Tibial nerve (tissue), 4 donors: ENCODE measurements around the gene TGIF2. TPM values are rescaled to one million over a fixed set of nuclear protein-coding genes. Genes with fewer than 3 reads are reported as not detected.
"Not testable (repeated sequence)": the region's sequence is repeated elsewhere in the genome, so short reads cannot be mapped to it uniquely, and the experiment has no call there.

Source experiments
- DNase-seq, 2 donors: peaks; one replicate each; pipeline ENCODE4 v3.0.0-alpha.2; 2019; ENCODE audit warnings: low spot score in 2 of 2
- H3K27ac ChIP-seq, 4 donors: fragments of 200-600 bp; sonication (generic) in 3 of 4; one replicate each; pipeline ENCODE4 v1.5.1; 2017 to 2019; ENCODE audit warnings: mild to moderate bottlenecking in 1 of 4
- H3K27me3 ChIP-seq, 2 donors: fragments of 200-600 bp; sonication (generic) in 1 of 2; one replicate each; pipeline versions ENCODE4 v1.5.1 to v1.6.0; 2017 to 2019
- H3K36me3 ChIP-seq, 3 donors: fragments of 200-600 bp; sonication (generic); one replicate each; pipeline ENCODE4 v1.5.1; 2018 to 2019
- H3K4me1 ChIP-seq, 4 donors: fragments of 200-600 bp; sonication (generic) in 3 of 4; one replicate each; pipeline ENCODE4 v1.5.1; 2017 to 2019
- H3K4me3 ChIP-seq, 4 donors: fragments of 200-600 bp; sonication (generic) in 3 of 4; one replicate each; pipeline ENCODE4 v1.5.1; 2017 to 2019; ENCODE audit warnings: mild to moderate bottlenecking in 1 of 4, moderate library complexity in 1 of 4
- H3K9me3 ChIP-seq, 4 donors: fragments of 200-600 bp; sonication (generic) in 3 of 4; one replicate each; pipeline ENCODE4 v1.5.1; 2017 to 2019
- EP300 ChIP-seq, 2 donors: sonication (generic); formaldehyde crosslinking; IDR thresholded peaks; one replicate each; pipeline ENCODE4 v1.6.1; 2017; ENCODE audit warnings: antibody characterized with exemption in 2 of 2, mild to moderate bottlenecking in 1 of 2
- POLR2A ChIP-seq, 2 donors: fragments of 450-650 bp; IDR thresholded peaks; one replicate each; pipeline ENCODE4 v1.6.1; 2017; ENCODE audit warnings: antibody characterized with exemption in 2 of 2, mild to moderate bottlenecking in 2 of 2, moderate library complexity in 2 of 2
- WGBS, 2 donors: methylation state at CpG; one replicate each; pipeline ENCODE4 v1.1.5; 2018; 5-methylcytosine and 5-hydroxymethylcytosine counted together
- total RNA-seq, 4 donors: library from RNA; depleted of rRNA; stranded (reverse); fragments of >200 nt; gene quantifications; one replicate each; pipeline ENCODE4 v1.1.0, GENCODE V29; 2016
- TF ChIP-seq, protein P1 (sequence below), 5 experiments: fragments of 200-600 bp in 3 of 5; fragments of 450-650 bp in 2 of 5; sonication (generic) in 3 of 5; IDR thresholded peaks; one replicate each; pipeline ENCODE4 v1.5.1; 2016 to 2019; ENCODE audit warnings: antibody characterized with exemption in 5 of 5, mild to moderate bottlenecking in 3 of 5, moderate library complexity in 2 of 5

Gene TGIF2
- total RNA-seq, 4 donors from 2014 or later, result 13.2 to 27.7 (median 19.6) TPM

- DNase-seq, result no peak
- TF ChIP-seq, protein P1, sequence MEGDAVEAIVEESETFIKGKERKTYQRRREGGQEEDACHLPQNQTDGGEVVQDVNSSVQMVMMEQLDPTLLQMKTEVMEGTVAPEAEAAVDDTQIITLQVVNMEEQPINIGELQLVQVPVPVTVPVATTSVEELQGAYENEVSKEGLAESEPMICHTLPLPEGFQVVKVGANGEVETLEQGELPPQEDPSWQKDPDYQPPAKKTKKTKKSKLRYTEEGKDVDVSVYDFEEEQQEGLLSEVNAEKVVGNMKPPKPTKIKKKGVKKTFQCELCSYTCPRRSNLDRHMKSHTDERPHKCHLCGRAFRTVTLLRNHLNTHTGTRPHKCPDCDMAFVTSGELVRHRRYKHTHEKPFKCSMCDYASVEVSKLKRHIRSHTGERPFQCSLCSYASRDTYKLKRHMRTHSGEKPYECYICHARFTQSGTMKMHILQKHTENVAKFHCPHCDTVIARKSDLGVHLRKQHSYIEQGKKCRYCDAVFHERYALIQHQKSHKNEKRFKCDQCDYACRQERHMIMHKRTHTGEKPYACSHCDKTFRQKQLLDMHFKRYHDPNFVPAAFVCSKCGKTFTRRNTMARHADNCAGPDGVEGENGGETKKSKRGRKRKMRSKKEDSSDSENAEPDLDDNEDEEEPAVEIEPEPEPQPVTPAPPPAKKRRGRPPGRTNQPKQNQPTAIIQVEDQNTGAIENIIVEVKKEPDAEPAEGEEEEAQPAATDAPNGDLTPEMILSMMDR (IDR thresholded peaks at IDR 0.05), result no peak
- peak in 1 of 2 donors; percentile 63 for TF ChIP-seq EP300 (IDR thresholded peaks at IDR 0.05)
- H3K27me3 ChIP-seq, result no peaks in the 10 kb centered on the region
- H3K4me3 ChIP-seq, result no peak overlapping the region
- H3K9me3 ChIP-seq, result no peaks in the 10 kb centered on the region
- peaks cover 0 to 40% (median 0%) of the 10 kb centered on the region in 3 donors for H3K36me3 ChIP-seq
- H3K27ac ChIP-seq, result peak overlapping the region; percentile 16 to 69 (median 43)
- WGBS, 2 donors, result 21 to 27% methylated on average over 13 to 14 of the region's 15 CpGs
- peaks cover 0 to 34% (median 3%) of the 10 kb centered on the region in 4 donors for H3K4me1 ChIP-seq
Measured at GRCh38 chr20:36550790-36551299, 22.6 kb upstream of the TGIF2 start.

DNA sequence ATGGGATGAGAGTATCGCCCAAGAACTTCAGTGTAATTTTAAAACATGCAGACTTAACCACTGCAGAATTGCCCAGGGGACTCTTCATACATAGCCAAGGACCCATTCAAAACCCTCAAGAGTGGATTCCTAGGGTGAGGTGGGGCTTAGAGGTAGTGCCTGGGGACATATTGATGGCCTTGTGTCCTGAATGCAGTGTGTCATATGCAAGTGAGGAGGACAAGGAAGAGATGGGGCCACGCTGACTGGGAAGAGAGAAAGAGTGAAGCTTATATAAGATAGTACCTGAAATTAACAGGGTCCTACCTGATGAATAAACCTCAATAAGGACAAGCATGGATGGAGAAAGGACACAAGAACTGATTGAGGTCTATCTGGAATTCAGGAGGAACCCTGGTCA is 18.1 kb upstream of the TGIF2 start:
- 91 to 96% methylated on average over 2 of the region's 2 CpGs for WGBS, 2 donors
- H3K4me3 ChIP-seq, result no peak overlapping the region
- no peaks in the 10 kb centered on the region for H3K27me3 ChIP-seq
- no peak for TF ChIP-seq EP300 (IDR thresholded peaks at IDR 0.05)
- no peaks in the 10 kb centered on the region for H3K36me3 ChIP-seq
- H3K9me3 ChIP-seq, result no peaks in the 10 kb centered on the region
- peaks cover 0 to 19% (median 3%) of the 10 kb centered on the region in 4 donors for H3K4me1 ChIP-seq
- no peak overlapping the region for H3K27ac ChIP-seq
- DNase-seq, result no peak

DNA sequence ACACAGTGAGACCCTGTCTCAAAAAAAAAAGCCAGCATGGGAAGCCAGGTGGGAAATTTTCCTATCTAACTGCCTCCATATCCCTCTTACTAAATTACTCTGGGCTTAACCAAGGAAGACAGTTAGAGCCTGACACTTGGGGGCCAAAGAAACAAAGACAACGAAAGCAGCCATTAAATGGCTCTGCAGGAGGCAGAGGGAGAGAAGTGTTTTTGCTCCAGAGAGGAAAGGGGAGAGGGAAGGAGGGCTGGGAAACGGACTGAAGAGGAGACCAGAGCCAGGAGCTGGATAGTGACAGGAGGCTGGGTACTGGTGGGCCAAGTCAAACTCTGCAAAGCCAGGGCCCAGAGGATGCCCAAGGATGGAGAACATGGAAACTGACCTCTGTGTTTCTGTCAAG is 10.7 kb upstream of the TGIF2 start:
- Histone ChIP-seq H3K4me1 (no peaks in the 10 kb centered on the region), H3K9me3 (peaks cover 0 to 13% (median 0%) of the 10 kb centered on the region in 4 donors), H3K36me3 (peaks cover 0 to 9% (median 0%) of the 10 kb centered on the region in 3 donors), H3K4me3 (no peak overlapping the region), H3K27ac (no peak overlapping the region), H3K27me3 (no peaks in the 10 kb centered on the region)
- no peak for TF ChIP-seq EP300 (IDR thresholded peaks at IDR 0.05)
- no peak for DNase-seq
- 54 to 65% methylated on average over 2 of the region's 2 CpGs for WGBS, 2 donors

DNA sequence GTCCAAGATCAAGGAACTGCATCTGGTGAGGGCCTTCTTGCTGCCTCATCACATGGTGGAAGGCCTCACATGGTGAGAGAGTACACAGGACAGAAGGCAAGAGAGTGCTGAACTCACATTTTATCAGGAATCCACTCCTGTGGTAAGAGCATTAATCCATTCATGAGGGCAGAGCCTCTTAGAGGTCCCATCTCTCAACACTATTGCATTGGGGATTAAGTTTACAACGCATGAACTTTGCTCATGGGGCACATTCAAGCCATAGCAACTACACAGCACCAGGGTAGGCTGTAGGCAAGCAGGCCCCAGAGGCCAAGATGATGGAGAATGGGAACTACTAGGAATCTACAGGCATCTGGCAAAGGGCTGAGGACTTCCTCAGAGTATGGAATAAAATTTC is 10.0 kb upstream of the TGIF2 start:
- Histone ChIP-seq H3K27ac (no peak overlapping the region), H3K9me3 (peaks cover 0 to 13% (median 0%) of the 10 kb centered on the region in 4 donors), H3K36me3 (peaks cover 0 to 9% (median 0%) of the 10 kb centered on the region in 3 donors), H3K27me3 (no peaks in the 10 kb centered on the region), H3K4me3 (no peak overlapping the region), H3K4me1 (no peaks in the 10 kb centered on the region)
- no peak for TF ChIP-seq POLR2A (IDR thresholded peaks at IDR 0.05)
- TF ChIP-seq, protein P1 (IDR thresholded peaks at IDR 0.05), result no peak
- no peak for TF ChIP-seq EP300 (IDR thresholded peaks at IDR 0.05)
- 78 to 80% methylated on average over 1 of the region's 1 CpG for WGBS, 2 donors
- no peak for DNase-seq

DNA sequence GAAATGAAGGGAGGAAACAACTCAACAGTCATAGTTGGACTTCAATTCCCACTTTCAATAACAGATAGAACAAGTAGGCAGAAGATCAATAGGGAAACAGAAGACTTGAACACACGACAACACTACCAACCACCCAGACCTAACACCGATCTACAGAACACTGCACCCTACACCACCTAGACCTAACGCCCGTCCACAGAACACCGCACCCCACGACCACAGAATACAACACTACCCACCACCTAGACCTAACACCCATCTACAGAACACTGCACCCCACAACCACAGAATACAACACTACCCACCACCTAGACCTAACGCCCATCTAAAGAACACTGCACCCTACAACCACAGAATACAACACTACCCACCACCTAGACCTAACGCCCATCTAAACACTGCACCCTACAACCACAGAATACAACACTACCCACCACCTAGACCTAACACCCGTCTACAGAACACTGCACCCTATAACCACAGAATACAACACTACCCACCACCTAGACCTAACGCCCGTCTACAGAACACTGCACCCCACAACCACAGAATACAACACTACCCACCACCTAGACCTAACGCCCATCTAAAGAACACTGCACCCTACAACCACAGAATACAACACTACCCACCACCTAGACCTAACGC is 9.2 kb upstream of the TGIF2 start:
- not testable (repeated sequence) for DNase-seq, H3K27me3 ChIP-seq, H3K27ac ChIP-seq, H3K4me3 ChIP-seq, H3K4me1 ChIP-seq, H3K36me3 ChIP-seq
- WGBS, 2 donors, result 96 to 97% methylated on average over 13 of the region's 13 CpGs
- H3K9me3 ChIP-seq, result peaks cover 0 to 13% (median 0%) of the 10 kb centered on the region in 4 donors

DNA sequence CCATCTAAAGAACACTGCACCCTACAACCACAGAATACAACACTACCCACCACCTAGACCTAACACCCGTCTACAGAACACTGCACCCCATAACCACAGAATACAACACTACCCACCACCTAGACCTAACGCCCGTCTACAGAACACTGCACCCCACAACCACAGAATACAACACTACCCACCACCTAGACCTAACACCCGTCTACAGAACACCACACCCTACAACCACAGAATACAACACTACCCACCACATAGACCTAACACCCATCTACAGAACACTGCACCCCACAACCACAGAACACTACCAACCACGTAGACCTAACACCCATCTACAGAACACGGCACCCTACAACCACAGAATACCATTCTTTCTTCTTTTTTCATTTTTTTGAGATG is 8.7 kb upstream of the TGIF2 start:
- WGBS, 2 donors, result 97 to 99% methylated on average over 6 of the region's 6 CpGs
- DNase-seq, H3K4me1 ChIP-seq, H3K27ac ChIP-seq, H3K27me3 ChIP-seq, H3K4me3 ChIP-seq, H3K36me3 ChIP-seq: not testable (repeated sequence)
- H3K9me3 ChIP-seq, result peaks cover 0 to 13% (median 0%) of the 10 kb centered on the region in 4 donors

GRCh38 chr20:36565520-36565919 is 7.9 kb upstream of the TGIF2 start:
- Histone ChIP-seq H3K4me1 (no peaks in the 10 kb centered on the region), H3K27ac (no peak overlapping the region), H3K36me3 (peaks cover 0 to 9% (median 0%) of the 10 kb centered on the region in 3 donors), H3K27me3 (no peaks in the 10 kb centered on the region), H3K9me3 (peaks cover 0 to 13% (median 0%) of the 10 kb centered on the region in 4 donors), H3K4me3 (no peak overlapping the region)
- 92 to 95% methylated on average over 3 of the region's 3 CpGs for WGBS, 2 donors
- no peak for DNase-seq
- TF ChIP-seq, protein P1 (IDR thresholded peaks at IDR 0.05), result no peak
- TF ChIP-seq EP300 (IDR thresholded peaks at IDR 0.05), result no peak
- TF ChIP-seq POLR2A (IDR thresholded peaks at IDR 0.05), result no peak
